GM23338 (cell line): Measurements from ENCODE around the gene UBAC1. TPM values are rescaled to one million over a fixed set of nuclear protein-coding genes. Genes with fewer than 3 reads are reported as not detected.
A peak's percentile ranks its signal among the peaks of the same experiment; 100 is the strongest.

Source experiments
- ATAC-seq: fragments of 200-7000 bp; cut with Tn5 transposase; 3 replicates; pipeline ENCODE4 v1.9.1; 2020
- DNase-seq: peaks from one replicate; pipeline ENCODE4 v3.0.0-alpha.2; 2015; ENCODE audit warnings: low spot score
- H2AFZ ChIP-seq: fragments of 200-600 bp; sonication (generic); 2 replicates; pipeline ENCODE4 v1.8.0; 2016; ENCODE audit warnings: antibody characterized with exemption, mild to moderate bottlenecking, moderate library complexity
- H3F3A ChIP-seq: fragments of 200-600 bp; sonication (generic); replicated peaks from 2 replicates; pipeline ENCODE4 v1.8.0; 2017; ENCODE audit warnings: antibody characterized with exemption, mixed run types, low read depth
- H3K27ac ChIP-seq: fragments of 200-600 bp; sonication (generic); 2 replicates; pipeline ENCODE4 v1.6.1; 2016; ENCODE audit warnings: low read depth
- H3K27me3 ChIP-seq: fragments of 200-600 bp; sonication (generic); 2 replicates; pipeline ENCODE4 v1.8.0; 2016; ENCODE audit warnings: mild to moderate bottlenecking, mixed run types, moderate library complexity; ENCODE audit not compliant: insufficient read depth
- H3K36me3 ChIP-seq: fragments of 200-600 bp; sonication (generic); 2 replicates; pipeline ENCODE4 v1.8.0; 2016; ENCODE audit warnings: mild to moderate bottlenecking; ENCODE audit not compliant: insufficient read depth
- H3K4me1 ChIP-seq: fragments of 200-600 bp; sonication (generic); 2 replicates; pipeline ENCODE4 v1.8.0; 2016; ENCODE audit warnings: mild to moderate bottlenecking, moderate library complexity; ENCODE audit not compliant: insufficient read depth
- H3K4me2 ChIP-seq: fragments of 200-600 bp; sonication (generic); 2 replicates; pipeline ENCODE4 v1.7.1; 2017; ENCODE audit warnings: mixed run types
- H3K4me3 ChIP-seq: fragments of 200-600 bp; sonication (generic); 2 replicates; pipeline ENCODE4 v1.6.1; 2016; ENCODE audit warnings: mixed run types
- H3K79me2 ChIP-seq: fragments of 200-600 bp; sonication (generic); replicated peaks from 2 replicates; pipeline ENCODE4 v1.8.0; 2017; ENCODE audit warnings: mild to moderate bottlenecking; ENCODE audit not compliant: insufficient read depth
- H3K9me2 ChIP-seq: fragments of 200-600 bp; sonication (generic); 2 replicates; pipeline ENCODE4 v1.8.0; 2017; ENCODE audit not compliant: insufficient read depth
- H4K20me1 ChIP-seq: fragments of 200-600 bp; sonication (generic); replicated peaks from 2 replicates; pipeline ENCODE4 v1.8.0; 2017; ENCODE audit warnings: mild to moderate bottlenecking; ENCODE audit not compliant: insufficient read depth
- H3K27ac Mint-ChIP-seq: 2 replicates; pipeline ENCODE4 v1.8.0; 2020; ENCODE audit warnings: inconsistent platforms, mild to moderate bottlenecking, moderate library complexity, mixed read lengths
- H3K27me3 Mint-ChIP-seq: 3 replicates; pipeline ENCODE4 v1.8.0; 2022; ENCODE audit warnings: low read depth, mild to moderate bottlenecking, moderate library complexity, mixed read lengths, inconsistent platforms; ENCODE audit not compliant: insufficient read depth, poor library complexity
- H3K36me3 Mint-ChIP-seq: 3 replicates; pipeline ENCODE4 v1.8.0; 2021; ENCODE audit warnings: low read depth, mild to moderate bottlenecking, inconsistent platforms, moderate library complexity, mixed read lengths
- H3K4me1 Mint-ChIP-seq: 3 replicates; pipeline ENCODE4 v1.8.0; 2020; ENCODE audit warnings: mild to moderate bottlenecking, inconsistent platforms, mixed read lengths
- H3K4me3 Mint-ChIP-seq: 3 replicates; pipeline ENCODE4 v1.8.0; 2021; ENCODE audit warnings: moderate library complexity, mild to moderate bottlenecking, inconsistent platforms, mixed read lengths
- H3K9me3 Mint-ChIP-seq: 3 replicates; pipeline ENCODE4 v1.8.0; 2020; ENCODE audit warnings: moderate library complexity, mild to moderate bottlenecking, inconsistent platforms, mixed read lengths
- CREB1 ChIP-seq: fragments of 250-450 bp; sonication (Bioruptor Pico); IDR thresholded peaks from 2 replicates; pipeline ENCODE4 v1.5.0; 2020; ENCODE audit warnings: low read depth, mild to moderate bottlenecking, moderate library complexity
- CTCF ChIP-seq, 2 experiments: fragments of 200-600 bp in 1 of 2; sonication (generic) in 1 of 2; conservative IDR thresholded peaks; 2 replicates each; pipeline versions ENCODE4 v1.5.1 to v1.6.1; 2016 to 2017; ENCODE audit warnings: antibody characterized with exemption in 2 of 2, low read depth in 2 of 2, mild to moderate bottlenecking in 2 of 2, moderate library complexity in 1 of 2
- ETS1 ChIP-seq: IDR thresholded peaks from 2 replicates; pipeline ENCODE4 v1.6.1; 2016; ENCODE audit warnings: antibody characterized with exemption
- JUNB ChIP-seq: IDR thresholded peaks from one replicate; pipeline ENCODE4 v1.6.1; 2016; ENCODE audit warnings: antibody characterized with exemption; ENCODE audit not compliant: unreplicated experiment
- NANOG ChIP-seq: IDR thresholded peaks from 2 replicates; pipeline ENCODE4 v1.6.1; 2016; ENCODE audit warnings: antibody characterized with exemption, borderline replicate concordance
- POLR2AphosphoS5 ChIP-seq: IDR thresholded peaks from 2 replicates; pipeline ENCODE4 v1.6.1; 2016; ENCODE audit warnings: antibody characterized with exemption, low read depth
- STAT1 ChIP-seq: IDR thresholded peaks from one replicate; pipeline ENCODE4 v1.6.1; 2016; ENCODE audit warnings: antibody characterized with exemption; ENCODE audit not compliant: unreplicated experiment
- ZNF114 ChIP-seq: fragments of 250-450 bp; sonication (Bioruptor Pico); IDR thresholded peaks from 2 replicates; pipeline ENCODE4 v1.5.0; 2020; ENCODE audit warnings: mild to moderate bottlenecking, moderate library complexity
- ZNF331 ChIP-seq: fragments of 250-450 bp; sonication (Bioruptor Pico); IDR thresholded peaks from 2 replicates; pipeline ENCODE4 v1.5.0; 2020; ENCODE audit warnings: low read depth, mild to moderate bottlenecking, moderate library complexity
- polyA plus RNA-seq: library from polyadenylated mRNA; unstranded; fragments of >200 nt; fragmentation: Nextera tagmentation; extraction: Ambion mirVana; gene quantifications from 2 replicates; pipeline ENCODE4 v1.2.1, GENCODE V29; 2016
- total RNA-seq: library from RNA; depleted of rRNA; stranded (reverse); fragments of >200 nt; shearing (Covaris generic); gene quantifications from 2 replicates; pipeline ENCODE4 v1.2.3, GENCODE V29; 2014
- TF ChIP-seq, protein P1 (sequence below): IDR thresholded peaks from one replicate; pipeline ENCODE4 v1.6.1; 2018; ENCODE audit warnings: antibody characterized with exemption; ENCODE audit not compliant: unreplicated experiment

UBAC1 gene
- total and polyA plus RNA-seq, 2 experiments from 2014 or later, result 63.2 to 86.6 TPM

GRCh38 chr9:135902655-135903357 is 58.4 kb downstream of the UBAC1 start:
- Mint-ChIP-seq H3K27ac (no peak overlapping the region), H3K4me1 (peaks cover 31% of the 10 kb centered on the region), H3K9me3 (peaks cover 11% of the 10 kb centered on the region; the same call in 2 of the 3 replicates), H3K27me3 (no peaks in the 10 kb centered on the region), H3K4me3 (0 out of 3 replicates have a peak overlapping the region, but pooled peaks have one; percentile 23), H3K36me3 (peaks cover 53% of the 10 kb centered on the region)
- H3F3A ChIP-seq, result no peaks in the 10 kb centered on the region
- no peaks in the 10 kb centered on the region for H3K27me3 ChIP-seq
- no peaks in the 10 kb centered on the region for H3K36me3 ChIP-seq
- no peak overlapping the region for H2AFZ ChIP-seq
- DNase-seq (no peak), ATAC-seq (no peak)
- no peaks in the 10 kb centered on the region for H3K9me2 ChIP-seq
- H3K4me3 ChIP-seq, result no peak overlapping the region
- 0 out of 2 replicates have a peak overlapping the region, but pooled peaks have one; percentile 64 for H3K4me2 ChIP-seq
- H3K27ac ChIP-seq, result 0 out of 2 replicates have a peak overlapping the region, but pooled peaks have one; percentile 57
- TF ChIP-seq STAT1, result no peak
- no peak for TF ChIP-seq ZNF114 (CRISPR knock-in tag)
- TF ChIP-seq NANOG, result no peak
- no peak for TF ChIP-seq ETS1
- no peak for TF ChIP-seq JUNB
- no peak for TF ChIP-seq CREB1 (CRISPR knock-in tag)
- TF ChIP-seq ZNF331 (CRISPR knock-in tag), result no peak
- no peak for TF ChIP-seq CTCF (conservative IDR thresholded peaks at IDR 0.05; ENCODE audit: low read depth in 2 of 2)
- TF ChIP-seq, protein P1, sequence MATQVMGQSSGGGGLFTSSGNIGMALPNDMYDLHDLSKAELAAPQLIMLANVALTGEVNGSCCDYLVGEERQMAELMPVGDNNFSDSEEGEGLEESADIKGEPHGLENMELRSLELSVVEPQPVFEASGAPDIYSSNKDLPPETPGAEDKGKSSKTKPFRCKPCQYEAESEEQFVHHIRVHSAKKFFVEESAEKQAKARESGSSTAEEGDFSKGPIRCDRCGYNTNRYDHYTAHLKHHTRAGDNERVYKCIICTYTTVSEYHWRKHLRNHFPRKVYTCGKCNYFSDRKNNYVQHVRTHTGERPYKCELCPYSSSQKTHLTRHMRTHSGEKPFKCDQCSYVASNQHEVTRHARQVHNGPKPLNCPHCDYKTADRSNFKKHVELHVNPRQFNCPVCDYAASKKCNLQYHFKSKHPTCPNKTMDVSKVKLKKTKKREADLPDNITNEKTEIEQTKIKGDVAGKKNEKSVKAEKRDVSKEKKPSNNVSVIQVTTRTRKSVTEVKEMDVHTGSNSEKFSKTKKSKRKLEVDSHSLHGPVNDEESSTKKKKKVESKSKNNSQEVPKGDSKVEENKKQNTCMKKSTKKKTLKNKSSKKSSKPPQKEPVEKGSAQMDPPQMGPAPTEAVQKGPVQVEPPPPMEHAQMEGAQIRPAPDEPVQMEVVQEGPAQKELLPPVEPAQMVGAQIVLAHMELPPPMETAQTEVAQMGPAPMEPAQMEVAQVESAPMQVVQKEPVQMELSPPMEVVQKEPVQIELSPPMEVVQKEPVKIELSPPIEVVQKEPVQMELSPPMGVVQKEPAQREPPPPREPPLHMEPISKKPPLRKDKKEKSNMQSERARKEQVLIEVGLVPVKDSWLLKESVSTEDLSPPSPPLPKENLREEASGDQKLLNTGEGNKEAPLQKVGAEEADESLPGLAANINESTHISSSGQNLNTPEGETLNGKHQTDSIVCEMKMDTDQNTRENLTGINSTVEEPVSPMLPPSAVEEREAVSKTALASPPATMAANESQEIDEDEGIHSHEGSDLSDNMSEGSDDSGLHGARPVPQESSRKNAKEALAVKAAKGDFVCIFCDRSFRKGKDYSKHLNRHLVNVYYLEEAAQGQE, result no peak
- TF ChIP-seq POLR2AphosphoS5, result no peak
- peaks cover 88% of the 10 kb centered on the region for H3K79me2 ChIP-seq
- peaks cover 64% of the 10 kb centered on the region for H4K20me1 ChIP-seq
- H3K4me1 ChIP-seq, result peaks cover 32% of the 10 kb centered on the region
